HG03135 (cell line): ENCODE results near the gene TSPY1.
"Not testable (repeated sequence)": the region's sequence is repeated elsewhere in the genome, so short reads cannot be mapped to it uniquely, and the experiment has no call there.

Source experiments
- ATAC-seq: cut with Tn5 transposase; IDR thresholded peaks from one replicate; pipeline ENCODE4 v1.9.1; 2021; ENCODE audit warnings: mild to moderate bottlenecking, moderate library complexity; ENCODE audit not compliant: unreplicated experiment

TSPY1 gene, protein sequence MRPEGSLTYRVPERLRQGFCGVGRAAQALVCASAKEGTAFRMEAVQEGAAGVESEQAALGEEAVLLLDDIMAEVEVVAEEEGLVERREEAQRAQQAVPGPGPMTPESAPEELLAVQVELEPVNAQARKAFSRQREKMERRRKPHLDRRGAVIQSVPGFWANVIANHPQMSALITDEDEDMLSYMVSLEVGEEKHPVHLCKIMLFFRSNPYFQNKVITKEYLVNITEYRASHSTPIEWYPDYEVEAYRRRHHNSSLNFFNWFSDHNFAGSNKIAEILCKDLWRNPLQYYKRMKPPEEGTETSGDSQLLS

GRCh38 chrY:9466655-9467054, at the start of gene TSPY1:
TSPY1 (plus strand) TSS chrY:9466955; CDS start chrY:9467001, 46 bp downstream.
- not testable (repeated sequence) for ATAC-seq

GRCh38 chrY:9486967-9487366, 20.2 kb downstream of the TSPY1 start, which contains the start of gene TSPY9:
TSPY9 (plus strand) TSS chrY:9487267; CDS start chrY:9487313, 46 bp downstream.
- ATAC-seq, result not testable (repeated sequence)

DNA sequence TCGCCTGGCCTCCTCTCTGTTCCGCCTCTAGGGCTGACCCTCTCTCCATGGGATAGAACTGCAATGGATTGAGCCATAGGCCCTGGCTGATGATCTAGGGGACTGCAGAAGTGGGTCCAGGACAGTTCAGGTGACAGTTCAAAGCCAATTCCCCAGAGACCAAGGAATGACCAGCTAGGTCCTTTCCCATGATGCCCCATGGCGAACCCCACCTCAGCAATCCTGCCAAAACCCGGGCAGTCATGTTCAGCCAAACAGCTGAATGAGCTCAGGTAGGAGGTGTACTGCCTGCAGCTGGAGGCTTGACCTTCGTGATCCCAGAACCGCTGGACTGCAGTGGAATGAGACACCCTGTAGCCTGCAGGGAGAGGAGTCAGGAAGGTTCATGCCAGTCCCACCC, 37.6 kb downstream of the TSPY1 start:
- ATAC-seq, result not testable (repeated sequence)

GRCh38 chrY:9516287-9516686, 49.5 kb downstream of the TSPY1 start:
- not testable (repeated sequence) for ATAC-seq
